ENCODE data around the gene OVCA2.

Gene OVCA2

GRCh38 chr17:2054512-2055291 lies 12.9 kb downstream of the OVCA2 start, which contains the start of gene HIC1:
HIC1 (plus strand) TSS chr17:2055103; CDS start chr17:2056691, 1,588 bp downstream.
- peak; percentile 63 to 71 for DNase-seq

- DNase-seq, result no peak
Observed at GRCh38 chr17:2055292-2056205, 13.7 kb downstream of the OVCA2 start.

- peak; percentile 45 to 48 for DNase-seq
Observed at GRCh38 chr17:2056206-2057174, 14.7 kb downstream of the OVCA2 start.

- no peak for DNase-seq
Observed at GRCh38 chr17:2057175-2057759, 15.4 kb downstream of the OVCA2 start.

GRCh38 chr17:2057760-2058585 lies 16.2 kb downstream of the OVCA2 start:
- no peak for DNase-seq

- peak; percentile 46 to 49 for DNase-seq
Observed at GRCh38 chr17:2058586-2059546, 17.0 kb downstream of the OVCA2 start.

GRCh38 chr17:2059547-2060384 lies 17.9 kb downstream of the OVCA2 start:
- DNase-seq, result no peak

GRCh38 chr17:2060385-2060658 lies 18.5 kb downstream of the OVCA2 start:
- DNase-seq, result no peak

GRCh38 chr17:2060681-2061440 lies 19.0 kb downstream of the OVCA2 start:
- no peak for DNase-seq

- DNase-seq, result no peak
Observed at GRCh38 chr17:2061441-2061958, 19.7 kb downstream of the OVCA2 start.

- DNase-seq, result no peak
Observed at GRCh38 chr17:2062571-2063183, 20.9 kb downstream of the OVCA2 start.

GRCh38 chr17:2063261-2064146 lies 21.7 kb downstream of the OVCA2 start:
- DNase-seq, result no peak

- no peak for DNase-seq
Observed at GRCh38 chr17:2064147-2064489, 22.3 kb downstream of the OVCA2 start.

GRCh38 chr17:2064520-2064971 lies 22.7 kb downstream of the OVCA2 start:
- DNase-seq, result no peak

- peak; percentile 46 for DNase-seq
Observed at GRCh38 chr17:2064980-2065785, 23.4 kb downstream of the OVCA2 start.

GRCh38 chr17:2065949-2066400 lies 24.2 kb downstream of the OVCA2 start:
- DNase-seq, result no peak
